GM18498 (cell line): Measurements from ENCODE around the gene KCTD11.
"Not testable (repeated sequence)": the region's sequence is repeated elsewhere in the genome, so short reads cannot be mapped to it uniquely, and the experiment has no call there.

Experiments
- ATAC-seq: cut with Tn5 transposase; IDR thresholded peaks from one replicate; pipeline ENCODE4 v1.9.1; 2021; ENCODE audit warnings: mild to moderate bottlenecking, moderate library complexity; ENCODE audit not compliant: unreplicated experiment

The KCTD11 gene

DNA sequence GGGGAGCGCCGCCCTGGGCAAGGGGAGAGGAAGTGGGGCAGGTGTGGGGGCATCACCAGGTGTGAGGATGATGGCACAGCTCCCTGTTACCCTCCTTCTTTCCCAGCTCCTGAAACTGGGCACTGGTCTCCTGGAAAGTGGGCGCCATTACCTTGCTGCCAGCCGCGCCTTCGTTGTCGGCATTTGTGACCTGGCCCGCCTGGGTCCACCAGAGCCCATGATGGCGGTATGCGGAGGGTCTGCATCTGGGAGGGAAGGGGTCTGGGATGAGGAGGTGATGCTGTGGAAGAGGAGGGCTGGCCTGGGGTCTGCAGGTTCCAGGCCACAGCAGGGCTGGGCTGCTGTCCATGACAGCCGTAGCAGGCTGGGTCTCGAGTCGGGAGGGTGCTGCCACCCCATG, 10.1 kb upstream of the KCTD11 start:
- no peak for ATAC-seq

DNA sequence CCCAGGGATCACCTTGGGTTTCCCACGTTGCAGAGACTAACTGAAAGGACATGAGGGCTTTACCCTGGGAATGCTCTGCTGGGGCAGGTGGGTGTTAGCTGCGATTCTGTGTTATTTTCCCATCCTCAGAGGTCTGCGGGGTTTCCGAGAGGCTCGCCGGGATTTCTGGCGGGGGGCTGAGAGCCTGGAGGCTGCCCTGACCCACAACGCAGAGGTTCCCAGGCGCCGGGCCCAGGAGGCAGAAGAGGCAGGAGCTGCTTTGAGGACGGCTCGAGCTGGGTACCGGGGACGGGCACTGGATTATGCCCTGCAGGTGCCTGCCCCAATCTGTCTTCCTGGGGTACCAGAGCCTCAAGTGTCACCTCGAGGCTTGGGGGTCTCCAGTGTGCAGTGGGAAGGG, 8.7 kb upstream of the KCTD11 start:
- no peak for ATAC-seq

GRCh38 chr17:7346761-7347614, 5.0 kb upstream of the KCTD11 start:
- no peak for ATAC-seq

- no peak for ATAC-seq
These were observed 4.1 kb upstream of the KCTD11 start for GRCh38 chr17:7347630-7348477.

- ATAC-seq: no peak
These were observed 3.3 kb upstream of the KCTD11 start for GRCh38 chr17:7348478-7349242.

- ATAC-seq: no peak
These were observed 534 bp downstream of the KCTD11 start for GRCh38 chr17:7352503-7352889.

GRCh38 chr17:7352910-7353635, 1.1 kb downstream of the KCTD11 start:
- no peak for ATAC-seq

DNA sequence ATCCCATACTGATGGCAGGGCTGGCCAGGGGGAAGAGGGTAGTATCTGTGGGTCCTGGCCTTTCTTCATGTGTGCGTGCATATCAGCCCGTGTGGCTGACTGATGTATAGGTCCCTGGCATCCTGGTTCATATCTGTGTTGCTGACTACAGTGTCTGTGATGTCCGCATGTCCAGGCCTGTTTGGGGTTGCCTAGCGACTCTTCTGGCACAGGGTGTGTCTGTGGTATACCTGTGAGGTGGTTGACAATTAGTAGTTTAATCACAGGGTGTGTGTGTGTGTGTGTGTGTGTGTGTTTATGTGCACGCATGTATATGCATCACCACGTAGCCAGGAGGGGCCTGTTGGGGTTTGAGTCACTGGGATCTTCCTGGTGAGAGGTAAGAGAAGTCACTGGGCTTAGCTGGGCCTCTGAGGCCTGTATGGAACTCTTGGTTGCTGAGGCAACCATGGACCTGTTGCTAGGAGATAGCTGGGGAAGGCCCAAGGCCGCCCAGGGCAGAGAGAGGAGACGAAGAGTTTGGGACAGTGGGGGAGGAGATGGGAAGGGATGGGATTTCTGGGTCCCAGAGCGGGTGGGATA, 2.4 kb downstream of the KCTD11 start:
- ATAC-seq: no peak

- ATAC-seq: no peak
These were observed 3.1 kb downstream of the KCTD11 start, which contains the start of gene TMEM95 for GRCh38 chr17:7355053-7355452. TMEM95 (plus strand) TSS chr17:7355156; CDS start chr17:7355205, 49 bp downstream.

- no peak for ATAC-seq
These were observed 3.6 kb downstream of the KCTD11 start for GRCh38 chr17:7355573-7355972.

GRCh38 chr17:7356072-7356549, 4.1 kb downstream of the KCTD11 start:
- no peak for ATAC-seq

DNA sequence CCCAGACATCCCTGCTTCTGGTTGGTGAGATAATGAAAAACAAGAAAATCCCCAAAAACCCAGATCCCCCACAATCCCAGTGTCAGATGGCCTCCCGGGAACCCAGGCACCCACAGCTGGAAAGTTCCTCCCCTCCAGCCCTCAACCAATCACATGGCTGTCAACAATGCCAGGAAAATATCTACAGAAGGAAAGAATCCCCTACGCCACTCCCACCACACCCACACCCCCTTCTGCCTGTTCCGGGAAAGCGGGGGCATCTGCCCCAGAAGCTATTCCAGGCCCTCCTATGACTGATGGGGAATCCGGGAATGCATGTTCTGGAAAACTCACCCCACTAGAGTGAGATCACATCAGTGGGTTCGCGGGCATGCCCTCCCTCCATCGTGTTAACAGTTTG, 4.8 kb downstream of the KCTD11 start:
- ATAC-seq: no peak

- ATAC-seq: no peak
These were observed 5.4 kb downstream of the KCTD11 start for GRCh38 chr17:7357381-7357780.

- no peak for ATAC-seq
These were observed 9.9 kb downstream of the KCTD11 start for GRCh38 chr17:7361906-7362305.

DNA sequence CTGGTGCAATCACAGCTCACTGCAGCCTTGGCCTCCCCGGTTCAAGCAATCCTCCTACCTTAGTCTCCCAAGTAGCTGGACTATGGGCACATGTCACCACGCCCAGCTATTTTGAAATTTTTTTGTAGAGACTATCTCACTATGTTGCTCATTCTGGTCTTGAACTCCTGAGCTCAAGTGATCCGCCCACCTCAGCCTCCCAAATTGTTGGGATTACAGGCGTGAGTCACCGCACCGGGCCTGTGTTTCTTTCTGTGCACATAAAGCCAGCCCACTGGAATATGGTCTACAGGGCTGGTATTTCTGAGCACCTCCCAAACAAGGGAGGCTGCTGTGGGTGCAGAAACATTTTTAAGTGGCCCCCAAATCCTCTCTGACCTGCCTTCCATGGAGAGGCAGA, 11.3 kb downstream of the KCTD11 start:
- no peak for ATAC-seq

DNA sequence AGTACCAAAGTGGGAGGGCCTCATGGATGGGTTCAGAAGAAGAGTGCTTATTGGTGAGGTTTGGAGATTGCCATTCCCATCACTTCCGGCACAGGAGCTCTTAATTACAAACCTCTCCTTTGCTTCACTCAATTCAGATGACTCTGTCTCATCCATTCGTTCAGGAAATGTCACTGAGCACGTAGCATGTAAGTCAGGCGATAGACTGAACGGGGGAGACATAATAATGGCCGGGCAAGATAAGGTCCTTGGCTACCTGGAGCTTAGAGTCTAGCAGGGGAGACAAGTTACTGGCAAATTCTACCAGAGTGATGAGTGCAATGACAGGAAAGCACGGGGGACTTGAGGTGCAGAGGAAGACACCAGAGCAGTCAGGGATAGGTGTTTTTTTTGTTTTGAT, 14.0 kb downstream of the KCTD11 start:
- not testable (repeated sequence) for ATAC-seq

DNA sequence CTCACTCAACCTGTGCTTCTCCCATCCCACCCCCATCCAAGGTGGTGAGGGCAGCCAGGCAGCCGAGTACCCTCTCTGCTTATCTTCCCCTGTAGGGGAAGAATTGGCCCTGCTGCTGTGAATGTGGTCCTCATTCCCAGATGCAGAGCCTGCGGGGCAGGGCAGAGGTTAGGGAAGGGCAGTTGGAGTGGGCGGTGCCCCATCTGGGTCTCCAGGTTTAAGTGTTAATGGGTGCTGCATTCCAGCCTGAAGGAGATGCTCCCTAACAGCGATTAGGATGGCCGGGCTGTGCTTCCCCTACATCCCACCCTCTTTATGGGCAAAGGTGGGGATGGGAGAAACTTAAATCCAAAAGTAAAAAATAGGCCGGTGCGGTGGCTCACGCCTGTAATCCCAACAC, 15.1 kb downstream of the KCTD11 start:
- ATAC-seq: no peak

- no peak for ATAC-seq
These were observed 16.1 kb downstream of the KCTD11 start for GRCh38 chr17:7367918-7368598.

GRCh38 chr17:7368599-7368994, 16.6 kb downstream of the KCTD11 start:
- not testable (repeated sequence) for ATAC-seq
